Chondrocyte (in vitro differentiated cells): ENCODE results near the gene B4GALNT2. TPM values are rescaled to one million over a fixed set of nuclear protein-coding genes. Genes with fewer than 3 reads are reported as not detected.

ENCODE experiments used
- DNase-seq: peaks from one replicate; pipeline ENCODE4 v3.0.0; 2021; ENCODE audit warnings: mixed read lengths, low spot score
- H3K27ac Mint-ChIP-seq: one replicate; pipeline ENCODE4 v1.8.0; 2021; ENCODE audit warnings: mild to moderate bottlenecking, moderate library complexity, mixed read lengths; ENCODE audit not compliant: unreplicated experiment
- H3K27me3 Mint-ChIP-seq: 2 replicates; pipeline ENCODE4 v1.8.0; 2021; ENCODE audit warnings: low read depth, mixed read lengths
- H3K36me3 Mint-ChIP-seq: 2 replicates; pipeline ENCODE4 v1.8.0; 2021; ENCODE audit warnings: low read depth, mixed read lengths
- H3K4me1 Mint-ChIP-seq: 2 replicates; pipeline ENCODE4 v1.8.0; 2021; ENCODE audit warnings: low read depth, mild to moderate bottlenecking, mixed read lengths
- H3K4me3 Mint-ChIP-seq: one replicate; pipeline ENCODE4 v1.8.0; 2021; ENCODE audit warnings: mild to moderate bottlenecking, moderate library complexity, mixed read lengths; ENCODE audit not compliant: unreplicated experiment
- H3K9me3 Mint-ChIP-seq: 2 replicates; pipeline ENCODE4 v1.8.0; 2021; ENCODE audit warnings: low read depth, mixed read lengths
- CTCF ChIP-seq: fragments of 200-600 bp; sonication (generic); IDR thresholded peaks from 2 replicates; pipeline ENCODE4 v1.5.0; 2021; ENCODE audit warnings: antibody characterized with exemption, mild to moderate bottlenecking, moderate library complexity
- total RNA-seq: library from RNA; stranded (reverse); gene quantifications from 3 replicates; pipeline ENCODE4 v1.2.1, GENCODE V29; 2021

Gene B4GALNT2
- total RNA-seq, 1 donor from 2014 or later, result not detected

GRCh38 chr17:49111934-49112333 lies 20.6 kb upstream of the B4GALNT2 start:
- no peak for DNase-seq
- peaks cover 16% of the 10 kb centered on the region for H3K27me3 Mint-ChIP-seq
- peaks cover 8% of the 10 kb centered on the region for H3K4me1 Mint-ChIP-seq
- H3K36me3 Mint-ChIP-seq, result no peaks in the 10 kb centered on the region
- TF ChIP-seq CTCF, result no peak
- no peak overlapping the region for H3K27ac Mint-ChIP-seq
- H3K9me3 Mint-ChIP-seq, result no peaks in the 10 kb centered on the region
- H3K4me3 Mint-ChIP-seq, result no peak overlapping the region

- Mint-ChIP-seq H3K27me3 (peaks cover 22% of the 10 kb centered on the region), H3K4me3 (no peak overlapping the region), H3K27ac (no peak overlapping the region), H3K4me1 (peaks cover 7% of the 10 kb centered on the region), H3K36me3 (no peaks in the 10 kb centered on the region), H3K9me3 (no peaks in the 10 kb centered on the region)
- TF ChIP-seq CTCF, result no peak
- no peak for DNase-seq
Measured at GRCh38 chr17:49112936-49113335, 19.6 kb upstream of the B4GALNT2 start.

- no peaks in the 10 kb centered on the region for H3K36me3 Mint-ChIP-seq
- H3K27me3 Mint-ChIP-seq, result peaks cover 28% of the 10 kb centered on the region
- no peak for DNase-seq
- H3K4me3 Mint-ChIP-seq, result no peak overlapping the region
- no peak overlapping the region for H3K27ac Mint-ChIP-seq
- no peaks in the 10 kb centered on the region for H3K9me3 Mint-ChIP-seq
- TF ChIP-seq CTCF, result no peak
- no peaks in the 10 kb centered on the region for H3K4me1 Mint-ChIP-seq
Measured at GRCh38 chr17:49114703-49115102, 17.9 kb upstream of the B4GALNT2 start.

GRCh38 chr17:49117587-49118230 lies 14.9 kb upstream of the B4GALNT2 start:
- H3K9me3 Mint-ChIP-seq, result peaks cover 8% of the 10 kb centered on the region
- H3K27ac Mint-ChIP-seq, result no peak overlapping the region
- no peak for TF ChIP-seq CTCF
- H3K27me3 Mint-ChIP-seq, result peaks cover 42% of the 10 kb centered on the region
- no peak for DNase-seq
- H3K36me3 Mint-ChIP-seq, result peaks cover 7% of the 10 kb centered on the region
- H3K4me3 Mint-ChIP-seq, result no peak overlapping the region
- no peaks in the 10 kb centered on the region for H3K4me1 Mint-ChIP-seq

- H3K4me1 Mint-ChIP-seq, result no peaks in the 10 kb centered on the region
- DNase-seq, result no peak
- H3K27me3 Mint-ChIP-seq, result peaks cover 34% of the 10 kb centered on the region
- no peak overlapping the region for H3K27ac Mint-ChIP-seq
- no peak for TF ChIP-seq CTCF
- no peak overlapping the region for H3K4me3 Mint-ChIP-seq
- H3K9me3 Mint-ChIP-seq, result peaks cover 8% of the 10 kb centered on the region
- peaks cover 7% of the 10 kb centered on the region for H3K36me3 Mint-ChIP-seq
Measured at GRCh38 chr17:49120166-49120565, 12.4 kb upstream of the B4GALNT2 start.
